A673 (cell line): ENCODE results near the gene HRC. TPM values are rescaled to one million over a fixed set of nuclear protein-coding genes. Genes with fewer than 3 reads are reported as not detected.

Experiments used
- BruUV-seq: library from RNA; stranded (reverse); fragments of 400-500 nt; replicated peaks from 2 replicates; lab custom pipeline; 2021; lab: Mats Ljungman, UMichigan
- CTCF ChIA-PET: fragments of 300-600 bp; sonication (Branson Sonifier 250); formaldehyde crosslinking; loops from one replicate; lab custom pipeline; 2022; ENCODE audit warnings: antibody characterized with exemption; lab: Charles Lee
- POLR2A ChIA-PET: fragments of 300-600 bp; sonication (Branson Sonifier 250); formaldehyde crosslinking; loops from one replicate; lab custom pipeline; 2022; ENCODE audit warnings: antibody characterized with exemption; ENCODE audit not compliant: low non-redundant PET; lab: Charles Lee
- DNase-seq: peaks from one replicate; pipeline ENCODE4 v3.0.0-alpha.2; 2015; ENCODE audit warnings: low spot score
- H3K27ac ChIP-seq: fragments of 200-600 bp; sonication (generic); 2 replicates; pipeline ENCODE4 v1.5.1; 2016; ENCODE audit warnings: mixed run types, low read depth, mild to moderate bottlenecking, mixed read lengths, antibody characterized with exemption, low read length; ENCODE audit not compliant: poor library complexity, severe bottlenecking
- H3K27me3 ChIP-seq: fragments of 200-600 bp; sonication (generic); replicated peaks from 2 replicates; pipeline ENCODE4 v1.6.1; 2017; ENCODE audit warnings: mixed run types, low read depth, mild to moderate bottlenecking, mixed read lengths, antibody characterized with exemption, low read length; ENCODE audit not compliant: insufficient read depth, poor library complexity
- H3K36me3 ChIP-seq: fragments of 200-600 bp; sonication (generic); 2 replicates; pipeline ENCODE4 v1.6.1; 2016; ENCODE audit warnings: mixed run types, mild to moderate bottlenecking, mixed read lengths, antibody characterized with exemption, low read length; ENCODE audit not compliant: insufficient read depth, poor library complexity, severe bottlenecking
- H3K4me1 ChIP-seq: fragments of 200-600 bp; sonication (generic); 2 replicates; pipeline ENCODE4 v1.6.1; 2017; ENCODE audit warnings: mixed run types, mild to moderate bottlenecking, mixed read lengths, antibody characterized with exemption, low read length; ENCODE audit not compliant: insufficient read depth, poor library complexity, severe bottlenecking
- H3K4me3 ChIP-seq: fragments of 200-600 bp; sonication (generic); 2 replicates; pipeline ENCODE4 v1.5.1; 2016; ENCODE audit warnings: low read depth, mixed run types, mild to moderate bottlenecking, mixed read lengths, low read length; ENCODE audit not compliant: poor library complexity, severe bottlenecking
- H3K9me3 ChIP-seq: fragments of 200-600 bp; sonication (generic); 2 replicates; pipeline ENCODE4 v1.6.1; 2016; ENCODE audit warnings: mixed run types, low read depth, mild to moderate bottlenecking, mixed read lengths, antibody characterized with exemption, low read length; ENCODE audit not compliant: poor library complexity, severe bottlenecking
- CTCF ChIP-seq: fragments of 300-800, 200-600 bp; sonication (generic); conservative IDR thresholded peaks from 2 replicates; pipeline ENCODE4 v1.5.1; 2017; ENCODE audit warnings: low read depth, mild to moderate bottlenecking, antibody characterized with exemption, low read length, moderate library complexity, mixed read lengths
- EZH2 ChIP-seq: fragments of 200-600 bp; sonication (generic); IDR thresholded peaks from 2 replicates; pipeline ENCODE4 v1.6.1; 2017; ENCODE audit warnings: borderline replicate concordance, low read depth, mild to moderate bottlenecking, mixed read lengths, antibody characterized with exemption, low read length; ENCODE audit not compliant: poor library complexity, severe bottlenecking
- intact Hi-C: fragments of 100-400 bp; cut with micrococcal nuclease; formaldehyde crosslinking; loops from one replicate; pipeline ENCODE4 v1.10.0; 2022; ENCODE audit not compliant: unreplicated experiment
- total RNA-seq: library from RNA; stranded (reverse); gene quantifications from 2 replicates; pipeline ENCODE4 v1.2.3, GENCODE V29; 2021

HRC gene
- total RNA-seq, 1 experiment from 2014 or later: not detected

- H3K27ac ChIP-seq: peak overlapping the region; percentile 37
- intact Hi-C loops: no loop called here
- POLR2A ChIA-PET: no interaction called here
Measured at GRCh38 chr19:49142866-49143335, 12.3 kb downstream of the HRC start.

GRCh38 chr19:49141352-49141751 is 13.8 kb downstream of the HRC start:
- no peak for DNase-seq
- ChIA-PET CTCF (no interaction called here), POLR2A (no interaction called here)
- Histone ChIP-seq H3K4me1 (peaks cover 16% of the 10 kb centered on the region), H3K27ac (no peak overlapping the region), H3K27me3 (no peaks in the 10 kb centered on the region), H3K9me3 (no peaks in the 10 kb centered on the region), H3K4me3 (no peak overlapping the region), H3K36me3 (no peaks in the 10 kb centered on the region)
- intact Hi-C loops: no loop called here
- no TSS peak for BruUV-seq
- no peak for TF ChIP-seq EZH2
- TF ChIP-seq CTCF: no peak

More at GRCh38 chr19:49142866-49143335, 12.3 kb downstream of the HRC start:
- Histone ChIP-seq H3K9me3 (no peaks in the 10 kb centered on the region), H3K36me3 (no peaks in the 10 kb centered on the region), H3K4me1 (peaks cover 16% of the 10 kb centered on the region), H3K4me3 (peak overlapping the region; percentile 49), H3K27me3 (no peaks in the 10 kb centered on the region)
- CTCF ChIA-PET: interaction anchor here (0.7 kb wide), 1 partner anchor 143 kb away, joined by 3 read pairs; no protein-coding TSS in a partner anchor
- no peak for TF ChIP-seq EZH2
- TF ChIP-seq CTCF: no peak
- DNase-seq: peak; percentile 94
- no TSS peak for BruUV-seq

GRCh38 chr19:49140951-49141350 is 14.2 kb downstream of the HRC start:
- no peaks in the 10 kb centered on the region for H3K9me3 ChIP-seq
- peaks cover 12% of the 10 kb centered on the region for H3K4me1 ChIP-seq
- ChIA-PET POLR2A (no interaction called here), CTCF (no interaction called here)
- H3K27me3 ChIP-seq: no peaks in the 10 kb centered on the region
- H3K27ac ChIP-seq: no peak overlapping the region
- intact Hi-C loops: no loop called here
- H3K36me3 ChIP-seq: peaks cover under 1% of the 10 kb centered on the region
- H3K4me3 ChIP-seq: no peak overlapping the region
- no peak for DNase-seq
- no peak for TF ChIP-seq CTCF
- TF ChIP-seq EZH2: no peak
- no TSS peak for BruUV-seq
